ENCODE data around the gene GALNT8.

GALNT8 gene

DNA sequence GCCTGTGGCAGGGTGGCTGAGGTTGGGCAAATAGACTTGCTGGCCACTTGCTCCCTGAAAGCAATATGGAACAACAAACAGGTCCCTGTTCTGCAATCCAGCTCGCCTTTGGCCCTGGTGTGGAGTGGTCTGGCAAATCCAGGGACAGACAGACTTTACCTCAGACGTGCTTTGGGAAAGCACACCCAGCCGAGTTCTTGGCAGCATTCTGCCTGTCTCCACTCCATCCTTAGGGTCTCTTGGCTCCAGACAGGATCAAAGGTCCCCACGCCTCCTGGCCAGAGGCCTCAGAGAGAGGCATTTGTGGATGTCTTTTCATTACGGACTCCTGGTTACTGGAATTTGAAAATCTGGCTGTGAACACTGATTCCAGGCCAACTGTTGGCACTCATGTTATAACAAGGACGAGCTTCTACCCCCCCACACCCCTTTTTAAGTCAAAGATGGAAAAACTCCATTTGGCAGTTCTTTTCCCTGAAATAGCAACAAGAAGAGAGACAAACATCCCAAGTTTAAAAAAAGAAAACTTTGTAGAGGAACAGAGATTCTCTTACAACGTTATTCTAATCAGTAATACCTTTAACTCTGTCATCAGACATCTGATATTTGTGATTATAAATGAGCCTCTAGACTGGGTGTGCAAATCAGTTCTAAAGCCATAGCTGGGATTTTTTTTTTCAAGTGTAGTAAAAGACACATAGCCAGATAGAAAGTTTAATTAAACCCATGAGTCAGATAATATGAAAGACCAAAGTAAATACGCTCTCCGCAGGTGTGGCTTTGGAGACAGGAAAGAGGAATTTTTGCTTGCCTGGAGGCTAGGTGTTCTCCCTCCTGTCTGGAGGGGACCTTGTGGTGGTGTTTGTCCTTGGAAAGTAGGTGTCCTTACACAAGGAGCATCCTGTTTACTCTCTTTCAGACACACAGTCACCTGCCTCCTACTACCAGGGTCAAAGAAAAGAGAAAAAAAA is 60.7 kb downstream of the GALNT8 start:
- DNase-seq (ENCODE audit: low read depth): no peak
- TF ChIP-seq, protein P1, sequence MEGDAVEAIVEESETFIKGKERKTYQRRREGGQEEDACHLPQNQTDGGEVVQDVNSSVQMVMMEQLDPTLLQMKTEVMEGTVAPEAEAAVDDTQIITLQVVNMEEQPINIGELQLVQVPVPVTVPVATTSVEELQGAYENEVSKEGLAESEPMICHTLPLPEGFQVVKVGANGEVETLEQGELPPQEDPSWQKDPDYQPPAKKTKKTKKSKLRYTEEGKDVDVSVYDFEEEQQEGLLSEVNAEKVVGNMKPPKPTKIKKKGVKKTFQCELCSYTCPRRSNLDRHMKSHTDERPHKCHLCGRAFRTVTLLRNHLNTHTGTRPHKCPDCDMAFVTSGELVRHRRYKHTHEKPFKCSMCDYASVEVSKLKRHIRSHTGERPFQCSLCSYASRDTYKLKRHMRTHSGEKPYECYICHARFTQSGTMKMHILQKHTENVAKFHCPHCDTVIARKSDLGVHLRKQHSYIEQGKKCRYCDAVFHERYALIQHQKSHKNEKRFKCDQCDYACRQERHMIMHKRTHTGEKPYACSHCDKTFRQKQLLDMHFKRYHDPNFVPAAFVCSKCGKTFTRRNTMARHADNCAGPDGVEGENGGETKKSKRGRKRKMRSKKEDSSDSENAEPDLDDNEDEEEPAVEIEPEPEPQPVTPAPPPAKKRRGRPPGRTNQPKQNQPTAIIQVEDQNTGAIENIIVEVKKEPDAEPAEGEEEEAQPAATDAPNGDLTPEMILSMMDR (conservative IDR thresholded peaks at IDR 0.05; ENCODE audit: low read length): no peak
- no peak overlapping the region for H3K4me3 ChIP-seq (ENCODE audit: low read length)

DNA sequence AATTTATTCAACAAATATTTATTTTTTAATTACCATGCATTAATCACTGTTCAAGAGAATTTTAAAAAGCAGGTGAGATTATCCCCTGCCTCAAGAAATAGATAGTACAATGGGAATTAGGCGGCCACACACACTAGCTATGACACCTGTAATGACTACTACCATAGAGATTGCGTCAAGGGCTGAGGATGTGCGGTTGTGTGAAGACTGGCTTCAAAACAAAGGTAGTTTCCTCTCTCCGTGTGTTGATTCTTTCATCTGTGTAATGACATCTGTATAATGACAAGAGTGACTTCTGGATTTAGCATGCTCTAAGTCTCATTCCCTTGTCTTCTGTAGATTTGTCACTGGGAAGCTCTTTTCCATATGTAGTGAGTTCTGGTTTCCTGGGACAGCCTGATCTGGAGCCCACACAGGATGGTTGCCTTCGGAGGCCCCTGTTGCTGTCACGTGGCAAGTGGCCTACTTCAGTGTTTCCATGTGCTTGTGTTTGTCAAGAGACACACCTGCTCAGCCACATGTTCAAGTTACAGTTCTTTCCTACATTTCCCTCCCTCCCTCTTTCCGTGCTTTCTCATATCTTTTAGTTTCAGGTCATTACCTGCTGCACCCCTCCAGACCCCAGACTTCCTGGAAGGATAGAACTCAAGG is 64.3 kb downstream of the GALNT8 start:
- TF ChIP-seq, protein P1 (conservative IDR thresholded peaks at IDR 0.05; ENCODE audit: low read length): no peak
- no peak for DNase-seq (ENCODE audit: low read depth)
- no peak overlapping the region for H3K4me3 ChIP-seq (ENCODE audit: low read length)

DNA sequence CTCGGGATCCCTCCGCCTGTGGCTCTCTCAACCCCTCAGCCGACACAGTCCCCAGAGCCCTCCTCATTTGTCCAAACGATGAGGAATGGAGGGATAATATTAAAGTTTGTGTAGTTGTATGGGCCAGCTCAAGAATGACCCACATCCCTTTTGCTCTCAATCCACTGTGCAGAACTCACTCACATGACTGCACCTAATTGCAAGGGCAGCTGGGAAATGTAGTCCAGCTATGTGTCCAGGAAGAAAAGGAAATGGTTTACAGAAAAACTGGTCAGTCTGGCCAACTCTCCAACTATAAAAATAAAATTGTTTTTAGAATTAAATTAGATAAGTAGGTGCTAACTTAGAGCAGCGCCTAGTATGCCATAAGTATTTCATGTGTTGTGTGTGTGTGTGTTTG is 66.6 kb downstream of the GALNT8 start:
- TF ChIP-seq, protein P1 (conservative IDR thresholded peaks at IDR 0.05; ENCODE audit: low read length): no peak
- DNase-seq (ENCODE audit: low read depth): no peak
- H3K4me3 ChIP-seq (ENCODE audit: low read length): no peak overlapping the region

DNA sequence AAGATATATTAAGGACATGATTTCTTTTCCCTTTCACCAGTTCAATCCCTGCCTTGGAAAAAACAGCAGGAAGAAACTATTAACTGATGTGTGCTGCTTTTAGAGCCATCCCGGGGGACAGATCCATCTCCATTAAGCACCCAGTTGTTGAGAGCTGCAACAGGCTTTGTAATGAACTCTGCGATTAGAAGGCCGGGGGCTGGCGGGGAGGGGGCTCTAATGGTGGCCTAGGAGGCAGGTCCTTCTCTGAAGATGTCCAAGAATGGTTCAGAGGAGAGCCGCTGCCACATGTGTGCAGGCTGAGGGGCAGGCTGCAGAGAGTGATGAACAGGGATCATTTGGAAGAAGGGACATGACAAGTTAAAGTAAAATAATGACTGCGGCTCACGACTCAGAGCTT is 67.8 kb downstream of the GALNT8 start:
- TF ChIP-seq, protein P1 (conservative IDR thresholded peaks at IDR 0.05; ENCODE audit: low read length): no peak
- no peak overlapping the region for H3K4me3 ChIP-seq (ENCODE audit: low read length)
- no peak for DNase-seq (ENCODE audit: low read depth)

DNA sequence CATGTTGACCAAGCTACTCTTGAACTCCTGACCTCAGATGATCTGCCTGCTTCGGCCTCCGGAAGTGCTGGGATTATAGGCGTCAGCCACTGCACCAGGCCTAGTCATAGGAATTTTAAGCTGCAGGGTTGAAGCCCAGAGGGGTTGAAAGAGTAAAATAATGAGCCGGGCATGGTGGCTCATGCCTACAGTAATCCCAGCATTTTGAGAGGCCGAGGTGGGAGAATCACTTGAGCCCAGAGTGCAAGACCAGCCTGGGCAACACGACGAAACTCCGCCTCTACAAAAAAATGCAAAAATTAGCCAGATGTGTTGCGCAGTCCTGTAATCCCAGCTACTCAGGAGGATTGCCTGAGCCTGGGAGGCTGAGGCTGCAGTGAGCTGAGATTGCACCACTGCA is 69.6 kb downstream of the GALNT8 start:
- no peak overlapping the region for H3K4me3 ChIP-seq (ENCODE audit: low read length)
- no peak for DNase-seq (ENCODE audit: low read depth)
- TF ChIP-seq, protein P1 (conservative IDR thresholded peaks at IDR 0.05; ENCODE audit: low read length): no peak

DNA sequence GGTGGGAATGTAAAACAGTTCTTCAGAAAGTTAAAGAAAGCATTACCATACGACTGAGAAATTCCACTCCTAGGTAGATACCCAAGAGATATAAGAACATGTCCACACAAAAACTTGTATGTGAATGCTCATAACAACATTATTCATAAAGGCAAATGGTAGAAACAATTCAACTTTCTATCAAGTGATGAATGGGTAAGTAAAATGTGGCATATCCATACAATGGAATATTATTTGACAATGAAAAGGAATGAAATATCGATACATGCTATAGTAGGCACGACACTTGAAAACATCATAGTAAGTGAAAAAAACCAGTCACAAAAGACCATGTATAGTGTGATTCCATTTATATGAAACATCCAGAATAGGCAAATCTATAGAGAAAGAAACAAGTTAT is 71.3 kb downstream of the GALNT8 start:
- DNase-seq (ENCODE audit: low read depth): no peak
- no peak overlapping the region for H3K4me3 ChIP-seq (ENCODE audit: low read length)
- TF ChIP-seq, protein P1 (conservative IDR thresholded peaks at IDR 0.05; ENCODE audit: low read length): no peak
